Loucy (cell line): Measurements from ENCODE around the gene CYBA.

Source experiments
- H2AFZ ChIP-seq: fragments of 200-600 bp; sonication (generic); 2 replicates; pipeline ENCODE4 v1.6.0; 2016; ENCODE audit warnings: antibody characterized with exemption, mild to moderate bottlenecking, low read length, moderate library complexity
- H3F3A ChIP-seq: fragments of 200-600 bp; 2 replicates; pipeline ENCODE4 v1.6.0; 2016; ENCODE audit warnings: antibody characterized with exemption, low read depth, mild to moderate bottlenecking
- H3K27me3 ChIP-seq: fragments of 200-600 bp; sonication (generic); 2 replicates; pipeline ENCODE4 v1.6.1; 2014; ENCODE audit warnings: low read length, mild to moderate bottlenecking; ENCODE audit not compliant: insufficient read depth, poor library complexity, severe bottlenecking
- H3K36me3 ChIP-seq: fragments of 200-600 bp; sonication (generic); 2 replicates; pipeline ENCODE4 v1.6.1; 2016; ENCODE audit warnings: low read length; ENCODE audit not compliant: insufficient read depth
- H3K4me1 ChIP-seq: fragments of 200-600 bp; sonication (generic); 2 replicates; pipeline ENCODE4 v1.5.1; 2014; ENCODE audit warnings: low read length, mild to moderate bottlenecking; ENCODE audit not compliant: insufficient read depth, poor library complexity, severe bottlenecking
- H3K4me2 ChIP-seq: fragments of 200-600 bp; sonication (generic); 2 replicates; pipeline ENCODE4 v1.6.0; 2014; ENCODE audit warnings: antibody characterized with exemption, low read length, low read depth, mild to moderate bottlenecking; ENCODE audit not compliant: poor library complexity, severe bottlenecking
- H3K4me3 ChIP-seq: fragments of 200-600 bp; sonication (generic); 2 replicates; pipeline ENCODE4 v1.5.1; 2014; ENCODE audit warnings: low read length, mild to moderate bottlenecking, mixed read lengths; ENCODE audit not compliant: poor library complexity, severe bottlenecking
- H3K79me2 ChIP-seq: fragments of 200-600 bp; sonication (generic); 2 replicates; pipeline ENCODE4 v1.6.1; 2014; ENCODE audit warnings: low read length; ENCODE audit not compliant: insufficient read depth
- H3K9ac ChIP-seq: fragments of 200-600 bp; sonication (generic); 2 replicates; pipeline ENCODE4 v1.6.0; 2014; ENCODE audit warnings: mild to moderate bottlenecking, low read depth, low read length, moderate library complexity; ENCODE audit not compliant: poor library complexity, severe bottlenecking
- H3K9me2 ChIP-seq: fragments of 200-600 bp; sonication (generic); replicated peaks from 2 replicates; pipeline ENCODE4 v1.6.1; 2016; ENCODE audit warnings: low read depth, low read length, mixed read lengths
- H3K9me3 ChIP-seq: fragments of 200-600 bp; sonication (generic); 2 replicates; pipeline ENCODE4 v1.6.1; 2014; ENCODE audit warnings: mild to moderate bottlenecking, antibody characterized with exemption, low read length, low read depth; ENCODE audit not compliant: insufficient read depth
- H4K20me1 ChIP-seq: fragments of 200-600 bp; sonication (generic); 2 replicates; pipeline ENCODE4 v1.6.0; 2014; ENCODE audit warnings: antibody characterized with exemption, low read length, mild to moderate bottlenecking; ENCODE audit not compliant: insufficient read depth, poor library complexity, severe bottlenecking
- EZH2phosphoT487 ChIP-seq: fragments of 200-600 bp; IDR thresholded peaks from 2 replicates; pipeline ENCODE4 v1.6.1; 2018; ENCODE audit warnings: antibody characterized with exemption, mild to moderate bottlenecking, moderate library complexity, borderline replicate concordance
- TF ChIP-seq, protein P1 (sequence below): fragments of 200-600 bp; sonication (generic); conservative IDR thresholded peaks from 2 replicates; pipeline ENCODE4 v1.5.1; 2014; ENCODE audit warnings: mild to moderate bottlenecking, antibody characterized with exemption, low read length

CYBA gene

DNA sequence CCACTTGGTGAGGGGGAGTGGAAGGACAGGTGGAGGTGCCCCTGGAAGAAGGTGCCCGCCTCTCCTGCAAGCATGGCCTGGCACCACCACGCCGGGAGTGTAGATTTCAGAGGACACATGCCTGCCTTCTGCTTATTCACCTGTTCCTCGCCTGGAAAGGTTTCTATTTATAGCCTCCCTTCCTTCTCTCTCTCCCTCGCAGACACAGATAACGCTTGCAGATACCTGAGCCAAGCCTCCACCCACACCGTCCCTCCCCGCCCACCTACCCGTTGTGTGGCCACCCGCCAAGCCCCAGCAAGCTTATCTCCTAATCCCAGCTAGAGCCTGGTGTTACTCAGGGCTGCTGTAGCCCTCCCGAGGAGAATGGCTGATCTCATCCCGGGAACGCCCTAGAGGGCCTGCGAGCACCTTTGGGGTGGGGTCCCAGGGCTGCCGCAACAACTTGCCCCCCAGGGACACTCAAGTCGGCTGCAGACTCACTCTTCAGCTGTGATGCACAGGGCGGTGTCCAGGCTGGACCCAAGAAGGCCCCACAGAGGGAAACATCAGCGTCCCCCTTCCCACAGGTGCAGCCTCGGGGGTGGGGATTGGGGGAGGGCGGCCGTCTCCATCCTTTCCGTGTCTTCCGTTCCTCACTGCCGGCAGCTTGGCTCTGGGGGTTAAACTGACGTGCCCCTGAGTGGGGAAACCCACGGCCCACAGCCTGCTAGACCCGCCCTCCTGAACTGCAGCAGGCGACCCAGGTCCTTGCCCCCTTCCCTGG, 37.3 kb upstream of the CYBA start:
- no peaks in the 10 kb centered on the region for H3K79me2 ChIP-seq
- no peaks in the 10 kb centered on the region for H3K27me3 ChIP-seq
- no peak overlapping the region for H3K4me3 ChIP-seq
- H3K4me2 ChIP-seq = no peak overlapping the region
- H3K4me1 ChIP-seq = peaks cover 6% of the 10 kb centered on the region
- H2AFZ ChIP-seq = no peak overlapping the region
- H3F3A ChIP-seq = no peaks in the 10 kb centered on the region
- H3K36me3 ChIP-seq = no peaks in the 10 kb centered on the region
- H4K20me1 ChIP-seq = no peaks in the 10 kb centered on the region
- TF ChIP-seq, protein P1, sequence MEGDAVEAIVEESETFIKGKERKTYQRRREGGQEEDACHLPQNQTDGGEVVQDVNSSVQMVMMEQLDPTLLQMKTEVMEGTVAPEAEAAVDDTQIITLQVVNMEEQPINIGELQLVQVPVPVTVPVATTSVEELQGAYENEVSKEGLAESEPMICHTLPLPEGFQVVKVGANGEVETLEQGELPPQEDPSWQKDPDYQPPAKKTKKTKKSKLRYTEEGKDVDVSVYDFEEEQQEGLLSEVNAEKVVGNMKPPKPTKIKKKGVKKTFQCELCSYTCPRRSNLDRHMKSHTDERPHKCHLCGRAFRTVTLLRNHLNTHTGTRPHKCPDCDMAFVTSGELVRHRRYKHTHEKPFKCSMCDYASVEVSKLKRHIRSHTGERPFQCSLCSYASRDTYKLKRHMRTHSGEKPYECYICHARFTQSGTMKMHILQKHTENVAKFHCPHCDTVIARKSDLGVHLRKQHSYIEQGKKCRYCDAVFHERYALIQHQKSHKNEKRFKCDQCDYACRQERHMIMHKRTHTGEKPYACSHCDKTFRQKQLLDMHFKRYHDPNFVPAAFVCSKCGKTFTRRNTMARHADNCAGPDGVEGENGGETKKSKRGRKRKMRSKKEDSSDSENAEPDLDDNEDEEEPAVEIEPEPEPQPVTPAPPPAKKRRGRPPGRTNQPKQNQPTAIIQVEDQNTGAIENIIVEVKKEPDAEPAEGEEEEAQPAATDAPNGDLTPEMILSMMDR = no peak
- TF ChIP-seq EZH2phosphoT487 = no peak
- H3K9ac ChIP-seq = no peak overlapping the region
- H3K9me3 ChIP-seq = no peaks in the 10 kb centered on the region
- H3K9me2 ChIP-seq = no peaks in the 10 kb centered on the region

DNA sequence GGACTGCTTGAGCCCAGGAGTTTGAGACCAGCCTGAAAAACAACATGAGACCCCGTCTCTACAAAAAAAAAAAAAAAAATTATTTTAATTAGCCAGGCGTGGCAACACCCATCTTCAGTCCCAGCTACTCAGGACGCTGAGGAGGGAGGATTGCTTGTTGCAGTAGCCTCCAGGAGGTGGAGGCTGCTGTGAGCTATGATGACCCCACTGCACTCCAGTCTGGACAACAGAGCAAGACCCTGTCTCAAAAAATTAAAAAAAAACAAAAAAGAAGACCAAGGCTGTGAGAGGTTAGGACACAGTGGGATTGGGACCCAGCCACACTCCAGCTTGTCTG, 36.8 kb upstream of the CYBA start:
- H4K20me1 ChIP-seq = no peaks in the 10 kb centered on the region
- no peaks in the 10 kb centered on the region for H3F3A ChIP-seq
- no peaks in the 10 kb centered on the region for H3K9me2 ChIP-seq
- H3K4me2 ChIP-seq = no peak overlapping the region
- H3K9me3 ChIP-seq = no peaks in the 10 kb centered on the region
- peaks cover 6% of the 10 kb centered on the region for H3K4me1 ChIP-seq
- no peaks in the 10 kb centered on the region for H3K79me2 ChIP-seq
- H3K36me3 ChIP-seq = no peaks in the 10 kb centered on the region
- no peak overlapping the region for H3K4me3 ChIP-seq
- no peak overlapping the region for H2AFZ ChIP-seq
- H3K27me3 ChIP-seq = no peaks in the 10 kb centered on the region
- no peak for TF ChIP-seq EZH2phosphoT487
- TF ChIP-seq, protein P1 = no peak
- H3K9ac ChIP-seq = no peak overlapping the region

DNA sequence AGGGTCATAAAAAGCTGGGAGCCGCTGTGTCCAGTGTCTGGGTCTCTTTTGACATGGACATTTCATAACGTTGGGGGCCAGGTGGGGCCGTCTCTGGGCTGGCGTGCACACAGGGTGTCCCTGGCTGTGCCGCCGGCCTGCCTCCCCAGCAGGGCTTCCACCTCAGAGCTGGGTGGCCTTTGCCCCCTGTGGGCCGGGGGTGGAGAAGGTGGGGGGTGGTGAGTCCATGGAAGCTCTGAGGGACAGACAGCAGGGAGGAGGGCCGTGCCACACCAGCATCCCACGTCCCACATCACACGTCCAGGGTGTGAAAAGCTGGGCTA, 36.4 kb upstream of the CYBA start:
- Histone ChIP-seq H3K79me2 (no peaks in the 10 kb centered on the region), H3K4me1 (peaks cover 6% of the 10 kb centered on the region), H2AFZ (no peak overlapping the region), H3K4me3 (no peak overlapping the region), H3K9ac (no peak overlapping the region), H3F3A (no peaks in the 10 kb centered on the region), H3K4me2 (no peak overlapping the region), H3K9me3 (no peaks in the 10 kb centered on the region), H3K9me2 (no peaks in the 10 kb centered on the region), H3K27me3 (no peaks in the 10 kb centered on the region), H3K36me3 (no peaks in the 10 kb centered on the region), H4K20me1 (no peaks in the 10 kb centered on the region)
- TF ChIP-seq, protein P1 = no peak
- TF ChIP-seq EZH2phosphoT487 = no peak
